HCEC 1CT (cell line): ENCODE results near the gene PTPN14.

Source experiments
- DNase-seq: peaks from one replicate; pipeline ENCODE4 v3.0.0-alpha.2; 2017

Gene PTPN14

DNA sequence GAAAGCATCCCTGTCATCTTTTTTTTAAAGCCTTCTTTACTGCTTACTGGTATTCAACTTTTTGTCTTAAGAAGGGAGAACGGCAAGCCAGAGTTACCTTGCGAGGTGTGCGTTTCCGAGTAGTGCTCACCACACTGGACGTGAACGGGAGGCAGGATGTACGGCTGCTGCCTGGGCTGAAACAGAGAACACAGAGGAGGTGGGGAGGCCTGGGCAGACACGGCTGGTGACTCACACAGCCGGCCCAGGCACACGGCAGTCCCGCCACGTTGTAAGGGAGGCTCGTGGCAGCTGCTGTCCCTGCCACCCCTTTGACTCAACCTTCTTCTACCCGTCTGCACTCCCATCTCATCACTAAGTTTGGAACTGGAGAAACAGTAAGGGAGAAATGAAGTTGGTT lies 164.7 kb downstream of the PTPN14 start:
- DNase-seq = peak; percentile 68

DNA sequence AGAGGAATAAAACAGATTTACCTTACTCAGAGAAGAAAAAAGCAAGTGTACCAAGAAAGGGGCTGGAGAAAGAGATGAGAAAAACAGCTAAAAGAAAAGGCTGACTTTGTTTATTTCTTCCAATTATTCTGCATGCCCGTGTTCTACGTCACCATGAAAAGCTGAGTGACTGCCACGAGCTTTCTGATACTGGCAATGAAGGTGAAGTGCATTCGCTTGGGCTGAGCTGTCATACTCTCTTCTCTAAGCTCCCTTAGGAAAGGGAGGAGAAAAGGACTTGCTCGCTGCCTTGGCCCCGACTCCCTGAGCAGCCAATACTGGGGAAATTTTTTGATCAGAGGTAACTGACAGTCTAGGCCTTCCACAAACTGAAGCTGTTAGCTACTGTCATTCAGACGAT lies 165.1 kb downstream of the PTPN14 start:
- no peak for DNase-seq

DNA sequence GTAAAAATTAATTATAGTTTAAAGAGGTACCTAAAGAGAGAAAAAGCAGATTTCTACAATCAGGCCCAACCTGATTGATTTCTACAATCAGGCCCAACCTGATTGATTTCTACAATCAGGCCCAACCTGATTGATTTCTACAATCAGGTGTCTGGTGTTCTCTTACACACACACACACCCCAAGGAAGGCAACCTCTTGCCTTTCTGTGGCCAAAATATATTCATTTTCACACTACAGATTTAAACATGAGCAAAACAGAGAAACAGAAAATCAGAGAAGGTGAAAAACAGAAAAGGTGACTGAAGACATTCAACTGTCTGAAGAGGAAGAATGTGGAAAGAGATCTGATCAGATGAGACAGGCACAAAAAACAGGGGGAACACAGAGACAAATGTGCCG lies 166.0 kb downstream of the PTPN14 start:
- DNase-seq = no peak

DNA sequence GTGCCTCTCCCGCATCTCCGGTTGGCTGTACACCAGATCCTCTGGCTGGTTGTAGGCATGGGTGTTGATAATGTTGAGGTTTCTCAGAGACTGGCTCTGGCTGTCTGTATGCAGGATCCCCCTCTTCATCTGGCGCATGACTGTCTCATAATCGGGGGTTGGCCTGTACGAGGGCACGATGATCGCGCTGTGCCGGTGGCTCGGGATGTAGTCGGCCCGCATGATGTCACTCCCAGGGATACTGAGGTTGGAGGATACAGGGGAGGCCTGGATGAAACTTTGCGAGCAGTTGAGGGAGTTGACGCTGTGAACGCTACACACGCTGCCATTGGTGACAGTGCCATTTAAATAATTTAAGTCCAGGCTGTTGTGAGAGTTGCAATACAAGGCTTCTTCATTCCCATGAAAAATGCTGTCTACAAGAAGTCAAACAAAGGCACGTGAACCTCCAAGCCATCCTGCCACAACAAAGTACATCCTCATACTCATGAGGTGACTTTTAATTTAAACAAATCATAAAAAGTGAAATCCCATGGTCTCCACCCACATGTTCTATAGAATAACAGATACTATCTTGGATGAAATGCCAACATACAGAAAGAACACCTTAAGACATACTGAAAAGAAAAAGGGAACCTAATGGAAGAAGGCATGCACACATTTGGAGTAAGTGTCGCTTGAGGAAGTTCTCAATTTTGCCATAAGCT lies 166.9 kb downstream of the PTPN14 start:
- DNase-seq = no peak

DNA sequence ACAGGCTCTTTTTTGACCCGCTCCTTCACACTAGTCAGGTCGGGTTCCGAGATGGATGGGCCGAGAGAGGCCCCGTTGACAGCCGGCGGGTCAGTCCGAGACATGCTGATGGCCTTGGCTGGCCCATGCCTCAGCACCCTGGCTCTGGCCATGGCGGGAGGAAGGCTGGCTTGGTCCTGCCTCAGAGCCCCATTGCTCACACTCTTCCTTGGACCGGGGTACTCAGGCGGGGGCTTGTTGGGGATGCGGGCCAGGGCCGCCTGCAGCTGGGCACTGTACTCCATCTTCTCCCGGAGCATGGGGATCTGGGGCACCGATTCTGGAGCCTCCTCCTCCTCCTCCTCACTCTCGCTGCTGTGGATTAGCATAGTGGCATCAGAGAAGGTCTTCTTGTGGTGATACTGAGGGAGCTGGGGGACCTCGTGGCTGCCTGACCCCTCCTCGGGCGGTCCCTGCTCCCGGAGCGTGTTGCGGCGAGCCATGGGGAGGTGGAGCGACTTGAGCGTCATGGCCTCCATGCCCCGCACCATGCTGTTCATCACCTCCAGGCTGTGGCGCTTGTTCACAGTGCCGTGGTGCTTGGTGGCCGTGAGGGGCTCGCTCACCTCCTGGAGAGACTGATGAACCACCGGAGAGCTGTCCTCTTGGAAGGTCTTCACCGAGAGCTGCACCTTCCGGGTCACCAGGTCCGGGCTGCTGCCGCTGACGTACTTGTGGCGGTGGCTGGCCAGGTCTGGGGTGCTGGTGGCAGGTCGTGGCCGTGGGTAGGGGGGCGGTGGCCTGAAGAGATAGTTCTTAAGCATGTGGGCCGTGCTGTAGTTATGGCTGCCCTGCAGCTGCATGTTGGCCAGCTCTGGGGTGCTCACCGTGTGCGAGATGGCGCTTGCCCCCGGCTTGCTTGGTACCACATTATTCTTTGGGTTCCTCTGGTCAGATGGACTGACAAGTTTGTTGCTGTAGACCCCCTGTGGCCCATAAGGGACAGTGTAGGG lies 167.7 kb downstream of the PTPN14 start:
- DNase-seq = no peak

DNA sequence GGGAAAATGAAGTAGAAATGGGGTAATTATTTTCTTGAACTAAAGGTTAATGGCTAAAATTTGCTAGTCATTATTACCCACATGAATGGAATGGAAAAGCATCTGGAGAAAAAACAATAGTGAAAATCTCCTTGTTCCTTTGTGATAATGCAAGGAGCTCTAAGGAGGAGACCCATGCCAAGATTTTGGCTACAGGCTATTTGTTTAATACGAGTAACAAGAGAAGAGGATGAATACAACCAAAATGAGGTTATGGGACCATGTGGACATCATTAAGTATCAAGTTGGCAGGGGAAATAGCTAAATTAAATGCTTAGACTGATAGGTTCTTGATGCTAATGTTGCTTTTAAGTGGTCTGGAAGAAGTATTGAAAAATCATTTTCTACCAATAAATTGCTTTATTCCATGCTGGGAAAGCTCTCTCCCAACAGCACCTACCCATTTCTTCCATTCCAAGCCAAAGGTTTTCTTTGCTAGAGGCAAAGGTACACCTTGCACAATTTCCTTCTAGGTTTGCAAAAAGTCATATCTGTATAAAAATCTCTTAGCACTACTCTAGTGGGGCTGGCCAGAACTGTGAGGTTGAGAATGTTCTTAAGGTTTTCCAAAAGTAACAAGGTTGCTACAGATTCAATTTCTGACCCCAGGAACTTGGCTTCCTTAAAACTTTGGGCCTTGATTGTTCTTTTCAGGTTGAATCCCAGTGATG lies 170.3 kb downstream of the PTPN14 start:
- DNase-seq = no peak

DNA sequence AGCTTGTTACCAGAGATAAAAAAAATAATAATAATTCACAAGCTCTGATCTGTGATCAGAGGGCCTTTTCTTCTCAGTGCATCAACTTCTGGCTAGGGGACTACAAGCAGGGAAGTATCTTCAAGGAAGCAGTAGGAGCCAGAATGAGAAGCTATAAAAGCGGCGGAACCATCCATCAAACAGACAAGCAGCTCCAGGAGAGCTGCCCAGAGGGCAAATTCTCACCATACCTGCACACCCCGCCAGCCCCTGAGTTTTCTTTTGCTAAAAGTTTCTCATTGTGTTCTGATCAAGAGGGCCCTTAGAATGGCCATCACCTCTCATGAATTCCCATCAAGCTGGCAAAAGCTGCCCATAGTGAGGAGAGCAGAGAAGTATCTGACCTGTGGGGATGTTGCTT lies 171.0 kb downstream of the PTPN14 start:
- DNase-seq = no peak

DNA sequence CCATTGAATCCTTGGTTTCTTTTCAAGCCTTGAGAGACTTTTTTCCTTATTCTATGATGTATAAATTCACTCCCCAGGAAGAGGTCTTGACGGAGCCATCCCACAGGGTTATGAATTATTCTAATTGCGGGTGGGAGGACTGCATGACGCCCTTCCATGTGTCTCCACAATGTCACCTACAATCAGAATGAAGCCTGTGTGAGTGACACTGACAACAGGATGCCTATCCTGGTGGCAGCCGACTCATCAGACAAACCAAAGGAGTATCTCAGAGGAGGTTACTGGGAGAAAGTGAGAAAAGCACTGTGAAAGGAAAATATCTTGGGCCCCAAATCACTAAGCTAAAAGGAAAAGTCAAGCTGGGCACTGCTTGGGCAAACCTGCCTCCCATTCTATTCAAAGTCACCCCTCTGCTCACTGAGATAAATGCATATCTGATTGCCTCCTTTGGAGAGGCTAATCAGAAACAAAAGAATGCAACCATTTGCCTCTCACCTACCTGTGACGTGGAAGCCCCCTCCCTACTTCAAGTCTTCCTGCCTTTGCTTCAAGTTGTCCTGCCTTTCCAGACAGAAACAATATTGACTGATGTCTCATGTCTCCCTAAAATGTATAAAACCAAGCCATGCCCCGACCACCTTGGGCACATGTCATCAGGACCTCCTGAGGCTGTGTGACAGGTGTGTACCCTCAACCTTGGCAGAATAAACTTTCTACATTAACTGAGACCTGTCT lies 172.0 kb downstream of the PTPN14 start:
- DNase-seq = no peak

DNA sequence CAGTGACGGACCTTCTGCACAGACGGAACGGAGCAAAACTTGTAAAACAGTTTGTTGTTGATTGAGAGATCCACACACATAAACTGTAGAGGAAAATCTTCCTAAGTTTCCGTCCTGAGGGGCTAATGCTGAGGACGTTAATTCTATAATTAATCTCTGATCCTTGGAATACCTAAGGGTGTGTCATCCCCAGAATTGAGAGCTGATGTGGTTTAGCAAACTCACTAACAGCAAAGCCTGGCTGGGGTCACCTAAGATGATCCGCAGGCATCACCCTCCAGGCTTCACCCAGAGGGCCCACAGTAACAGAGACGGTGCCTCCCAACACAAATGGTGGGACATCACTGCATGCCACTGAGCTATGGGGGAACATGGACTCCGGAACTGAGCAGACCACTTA lies 172.9 kb downstream of the PTPN14 start:
- DNase-seq = no peak

DNA sequence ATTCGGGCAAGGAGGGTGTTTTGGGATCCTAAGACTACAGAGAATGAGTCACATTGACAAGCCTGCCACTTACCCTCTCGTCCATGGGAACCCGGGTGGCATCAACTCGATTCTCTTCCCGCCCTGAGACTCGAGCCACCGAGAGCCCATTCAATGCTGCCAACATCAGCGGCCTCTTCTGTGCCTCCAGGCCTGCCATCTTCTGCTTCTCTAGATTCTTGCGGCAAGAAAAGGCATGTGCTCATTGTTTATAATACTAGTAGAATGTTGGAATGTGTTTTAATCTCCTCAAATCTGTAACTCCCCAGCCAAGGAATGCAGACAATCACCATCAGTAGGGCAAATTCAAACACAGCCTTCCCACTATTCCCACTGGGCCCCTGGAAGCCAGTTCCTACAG lies 173.5 kb downstream of the PTPN14 start:
- peak; percentile 50 for DNase-seq

DNA sequence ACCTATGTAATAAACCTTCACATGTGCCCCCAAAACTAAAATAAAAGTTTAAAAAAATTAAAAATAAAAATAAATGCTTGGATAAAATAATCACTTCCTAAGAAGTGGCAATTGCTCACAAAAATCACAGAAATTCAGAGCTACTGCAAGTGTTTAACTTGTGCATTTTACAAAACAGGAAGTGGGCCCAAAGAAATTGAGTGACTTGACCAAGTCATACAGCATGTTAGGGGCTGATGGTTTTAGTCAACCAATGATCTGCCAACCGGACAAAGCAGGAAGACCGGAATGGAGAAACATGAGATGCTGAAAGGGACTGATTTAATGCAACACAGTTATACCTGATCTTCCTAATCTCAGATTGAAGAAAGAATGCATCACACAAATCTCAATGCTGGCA lies 173.9 kb downstream of the PTPN14 start:
- no peak for DNase-seq

DNA sequence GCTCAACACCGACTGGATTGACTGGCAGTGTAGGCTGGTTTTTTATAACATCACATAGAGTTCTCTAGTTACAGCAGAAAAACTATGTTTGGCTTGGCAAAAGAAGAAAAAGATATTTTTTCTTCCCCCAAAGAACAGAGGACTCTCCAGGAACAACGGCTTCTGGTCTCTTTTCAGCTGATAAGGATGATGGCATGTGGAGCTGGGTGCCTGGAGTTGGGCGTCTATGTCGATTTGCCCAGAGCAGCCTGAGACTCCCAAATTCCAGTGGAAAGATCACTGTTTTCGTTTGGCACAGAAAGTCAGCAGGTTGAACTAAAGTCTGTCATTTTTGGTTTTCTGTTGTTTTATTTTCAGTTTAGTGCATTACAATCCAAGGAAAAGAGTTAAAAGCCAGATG lies 179.3 kb downstream of the PTPN14 start:
- DNase-seq = no peak

DNA sequence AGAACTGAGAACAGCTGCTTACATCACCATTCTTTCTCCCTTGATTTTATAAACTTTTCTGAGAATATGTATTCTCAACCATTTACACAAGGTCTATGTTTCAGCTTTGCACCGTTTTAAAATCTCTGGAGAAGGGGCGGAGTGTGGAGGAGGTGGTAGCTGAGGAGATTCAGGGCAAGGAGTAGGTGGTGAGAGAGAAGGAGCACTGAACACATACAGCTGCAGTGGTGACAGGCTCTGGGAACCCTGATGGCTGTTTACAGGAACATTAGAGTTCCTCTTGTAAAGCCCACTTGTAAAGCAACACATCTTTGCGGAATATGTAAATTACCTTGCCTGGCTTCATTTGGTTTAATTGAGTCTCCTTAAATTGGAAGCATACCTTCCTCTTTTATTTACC lies 180.8 kb downstream of the PTPN14 start:
- no peak for DNase-seq

DNA sequence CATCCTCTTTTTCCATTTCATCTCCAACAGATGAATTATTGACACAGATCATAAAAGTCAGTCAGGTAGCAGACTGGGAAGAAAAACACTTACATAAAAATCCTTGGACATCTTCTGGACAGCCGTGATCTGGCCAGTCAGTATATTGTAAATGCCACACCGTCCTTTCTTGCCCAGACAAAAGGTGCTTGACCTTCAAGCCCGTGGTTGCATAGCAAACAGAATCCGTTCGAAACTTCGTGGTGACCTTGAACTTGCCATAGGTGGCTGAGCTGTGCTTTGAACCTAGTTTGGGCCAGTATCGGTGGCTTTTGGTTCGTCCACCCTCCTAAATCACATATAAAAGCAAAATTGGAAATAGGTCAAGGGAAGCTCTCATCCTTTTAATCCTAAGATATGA lies 182.0 kb downstream of the PTPN14 start:
- no peak for DNase-seq

DNA sequence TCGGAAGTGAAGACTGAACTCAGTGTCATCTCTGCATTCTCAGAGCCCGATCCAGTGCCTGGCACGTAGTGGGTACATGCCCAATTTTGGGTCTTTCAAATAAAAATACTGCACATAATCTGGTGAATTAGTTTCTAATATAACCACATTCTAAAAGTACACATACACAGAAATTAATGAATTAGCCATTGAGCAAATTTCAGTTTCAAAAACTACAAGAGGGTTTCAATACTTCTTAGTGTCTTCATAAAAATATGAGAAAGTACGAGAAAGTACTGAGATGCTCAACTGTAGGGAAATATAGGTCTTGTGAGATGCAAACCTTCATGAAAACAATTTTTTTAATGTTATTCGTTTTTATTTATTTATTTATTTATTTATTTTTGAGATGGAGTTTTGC lies 183.6 kb downstream of the PTPN14 start:
- DNase-seq = no peak

DNA sequence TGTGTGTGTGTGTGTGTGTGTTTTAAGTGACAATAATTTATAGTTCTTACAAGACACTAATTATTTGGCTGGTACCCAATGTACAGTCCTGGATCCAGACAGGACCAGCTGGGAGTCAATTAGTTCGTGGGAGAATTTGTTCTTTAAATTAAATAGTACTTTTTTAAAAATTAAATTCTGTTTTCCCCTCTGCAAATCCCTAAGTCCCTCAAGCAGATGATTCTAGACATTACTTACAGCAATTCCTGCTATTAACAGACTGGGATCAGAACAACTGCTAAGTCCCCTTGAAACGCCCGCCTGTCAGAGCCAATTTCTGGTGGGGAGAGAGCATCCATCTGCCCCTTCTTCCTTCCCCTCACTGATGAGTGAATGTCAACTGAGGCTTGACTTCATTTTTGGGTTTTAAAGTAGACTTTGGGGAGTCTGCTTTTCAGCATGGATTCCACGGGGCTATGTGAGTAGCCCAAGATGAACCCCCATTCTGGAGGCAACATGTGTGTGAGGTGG lies 186.6 kb downstream of the PTPN14 start:
- no peak for DNase-seq

DNA sequence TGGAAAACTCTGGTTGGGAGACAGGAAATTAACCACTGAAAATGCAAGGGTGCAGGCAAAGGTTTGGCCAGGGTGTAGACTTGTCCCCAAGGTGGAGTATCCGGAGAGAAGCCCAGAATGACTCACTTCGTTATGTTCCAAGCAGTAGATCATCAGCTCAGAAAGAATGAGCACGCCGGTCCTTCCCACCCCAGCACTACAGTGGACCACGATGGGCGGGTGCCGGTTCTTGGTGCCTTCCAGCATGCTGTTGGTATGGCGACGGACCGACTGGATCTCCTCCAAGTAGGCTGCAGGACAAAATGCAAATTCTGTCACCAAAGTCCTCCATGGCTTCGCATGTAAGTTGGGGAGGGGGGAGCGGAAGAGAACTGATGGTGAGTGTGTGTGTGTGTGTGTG lies 187.0 kb downstream of the PTPN14 start:
- DNase-seq = no peak

DNA sequence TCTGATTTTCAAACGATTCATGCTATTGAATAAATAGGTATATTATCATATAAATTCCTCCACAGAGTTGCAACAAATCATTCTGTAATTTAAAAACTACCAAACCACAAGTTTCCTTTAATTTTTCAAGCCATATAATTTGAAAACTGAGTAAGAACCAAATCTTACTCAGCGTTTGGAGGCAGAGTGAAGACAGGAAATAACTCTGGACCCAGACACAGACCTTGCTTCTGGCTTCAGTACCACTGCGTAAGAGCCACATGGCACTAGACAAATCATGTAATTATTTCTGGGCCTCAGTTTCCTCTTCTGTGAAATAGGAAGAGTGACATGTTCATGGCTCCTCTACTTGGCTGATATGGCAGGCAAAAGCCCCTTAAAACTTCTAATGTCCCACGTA lies 188.0 kb downstream of the PTPN14 start:
- no peak for DNase-seq

DNA sequence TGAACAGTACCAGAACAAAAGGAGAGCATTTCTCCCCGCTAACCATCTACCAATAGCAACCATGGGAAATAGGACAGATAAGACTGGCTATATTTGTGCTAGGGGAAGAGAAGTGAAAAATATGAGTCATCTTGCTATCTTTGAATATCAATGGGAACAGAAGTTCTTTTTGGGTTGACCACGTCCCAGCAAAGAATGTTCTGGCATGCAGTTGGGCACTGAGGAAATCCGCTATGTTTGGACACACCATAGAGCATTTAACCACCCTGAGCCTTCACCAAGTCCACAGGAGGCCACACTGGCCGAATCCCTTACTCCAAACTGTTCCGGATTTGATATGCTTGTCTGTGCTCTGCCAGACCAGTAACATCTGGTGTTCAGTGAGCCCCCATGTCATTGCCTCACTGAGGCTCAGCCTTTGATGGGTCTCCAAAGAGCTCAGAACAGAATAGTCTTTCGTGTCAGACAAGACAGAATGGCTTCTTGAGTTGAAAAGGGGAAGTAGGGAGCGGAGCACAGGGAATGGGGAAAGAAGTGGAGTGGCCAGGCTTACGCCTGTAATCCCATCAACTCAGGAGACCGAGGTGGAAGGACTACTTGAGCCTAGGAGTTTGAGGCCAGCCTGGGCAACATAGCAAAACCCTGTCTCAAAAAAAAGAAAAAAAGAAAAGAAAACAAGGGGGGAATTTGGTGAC lies 189.1 kb downstream of the PTPN14 start:
- DNase-seq = no peak

DNA sequence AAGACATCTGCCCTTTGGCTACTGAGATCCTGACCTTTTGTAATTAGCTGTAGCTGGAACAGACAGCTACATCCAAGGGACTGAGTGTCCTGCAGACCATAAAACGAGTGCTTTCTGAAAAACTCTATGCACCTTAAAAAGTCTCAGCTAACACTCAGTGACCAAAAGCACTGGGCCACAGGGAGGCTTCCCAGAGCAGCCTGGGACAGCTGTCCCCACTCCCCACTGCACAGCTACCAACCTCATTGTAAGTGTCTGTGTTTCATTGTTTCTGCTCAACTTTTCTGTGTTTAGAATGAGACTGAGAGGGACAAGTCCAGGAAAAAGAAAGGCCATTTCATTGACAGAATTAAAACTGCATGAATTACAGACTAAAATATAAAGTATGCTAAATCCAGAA lies 189.8 kb downstream of the PTPN14 start:
- no peak for DNase-seq

DNA sequence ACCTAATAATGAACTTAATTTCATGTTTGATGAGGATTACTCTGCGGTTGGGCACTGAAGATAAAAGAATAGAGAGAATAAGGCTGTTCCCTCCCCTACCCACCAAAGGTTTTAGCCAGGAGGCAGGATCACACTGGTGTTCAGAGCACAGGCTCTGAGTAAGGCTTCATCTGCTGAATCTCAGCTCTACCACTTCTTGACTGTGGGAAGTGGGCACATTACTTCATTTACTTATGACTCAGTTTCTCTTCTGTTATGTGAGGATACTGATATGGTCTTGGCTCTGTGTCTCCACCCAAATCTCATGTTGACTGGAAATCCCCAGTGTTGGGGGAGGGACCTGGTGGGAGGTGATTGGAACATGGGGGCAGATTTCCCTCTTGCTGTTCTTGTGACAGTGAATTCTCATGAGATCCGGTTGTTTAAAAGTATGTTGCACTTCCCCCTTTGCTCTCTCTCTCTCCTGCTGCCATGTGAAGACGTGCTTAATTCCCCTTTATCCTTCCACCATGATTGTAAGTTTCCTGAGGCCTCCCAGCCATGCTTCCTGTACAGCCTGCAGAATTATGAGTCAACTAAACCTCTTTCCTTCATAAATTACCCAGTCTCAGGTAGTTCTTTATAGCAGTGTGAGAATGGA lies 190.8 kb downstream of the PTPN14 start:
- no peak for DNase-seq

DNA sequence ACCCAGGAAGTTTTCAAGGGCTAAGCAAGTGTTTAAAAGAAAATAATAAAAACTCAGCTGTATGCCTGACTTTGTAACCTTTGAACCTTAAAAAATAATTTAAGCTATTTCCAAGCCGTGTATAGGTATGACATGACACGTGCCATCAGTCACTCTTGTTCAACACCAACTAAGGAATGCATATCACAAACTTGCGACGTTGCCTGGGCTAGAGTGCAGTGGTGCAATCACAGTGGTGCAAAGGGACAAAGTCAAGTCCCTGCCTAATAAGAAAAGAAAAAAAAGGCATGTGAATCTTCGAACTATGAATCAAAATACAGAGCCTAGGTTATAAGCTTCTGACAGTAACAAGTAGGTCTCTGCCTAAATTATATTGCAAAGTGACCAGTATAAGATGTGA lies 191.3 kb downstream of the PTPN14 start:
- no peak for DNase-seq
